GM12892 (cell line): ENCODE measurements around the gene CCND3.

ENCODE experiments used
- POLR2A ChIP-seq: IDR thresholded peaks from 2 replicates; pipeline ENCODE4 v1.6.1; 2011; ENCODE audit warnings: low read depth, low read length, control low read depth
- POLR2AphosphoS5 ChIP-seq: IDR thresholded peaks from 2 replicates; pipeline ENCODE4 v1.6.1; 2011; ENCODE audit warnings: low read depth, low read length, control low read depth
- TAF1 ChIP-seq: IDR thresholded peaks from 2 replicates; pipeline ENCODE4 v1.6.1; 2011; ENCODE audit warnings: low read depth, mild to moderate bottlenecking, control low read depth, low read length, borderline replicate concordance

DNA sequence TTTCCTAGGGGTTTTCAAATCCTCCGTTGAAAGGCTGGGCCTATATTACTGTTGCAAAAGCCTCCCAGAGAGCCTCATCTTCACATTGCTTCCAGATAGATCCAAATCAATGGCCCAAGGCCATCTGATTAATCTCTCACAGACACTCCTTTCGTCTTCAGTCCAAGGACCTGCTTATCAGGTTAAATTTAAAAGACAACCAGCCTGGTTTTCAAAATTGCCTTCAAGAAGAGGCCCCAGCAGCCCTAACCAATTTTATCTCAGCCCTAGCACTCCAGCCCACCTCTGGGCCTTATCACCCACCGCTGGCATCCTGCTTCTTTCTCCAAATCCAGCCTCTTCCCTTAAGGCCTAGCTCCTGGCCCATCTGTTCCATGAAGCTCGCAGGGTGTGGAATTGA lies 15.5 kb upstream of the CCND3 start:
- TF ChIP-seq POLR2A (no peak), POLR2AphosphoS5 (no peak), TAF1 (no peak)
